Mesenchymal stem cell (in vitro differentiated cells and primary cell): ENCODE data around the gene FOXP1.

Experiments
- DNase-seq: peaks from one replicate; pipeline ENCODE4 v3.0.0-alpha.2; 2013
- H2AFZ ChIP-seq: one replicate; pipeline ENCODE4 v1.6.1; 2013; ENCODE audit warnings: low read depth, mild to moderate bottlenecking, control low read depth, inconsistent platforms, low read length, moderate library complexity
- H2AK5ac ChIP-seq: 2 replicates; pipeline ENCODE4 v1.6.1; 2013; ENCODE audit warnings: low read length, moderate library complexity, mild to moderate bottlenecking, inconsistent platforms; ENCODE audit not compliant: severe bottlenecking
- H2BK120ac ChIP-seq: one replicate; pipeline ENCODE4 v1.6.1; 2013; ENCODE audit warnings: low read depth, mild to moderate bottlenecking, inconsistent platforms, low read length, moderate library complexity
- H2BK12ac ChIP-seq, 2 experiments: one replicate each; pipeline ENCODE4 v1.6.1; 2013; ENCODE audit warnings: inconsistent platforms in 2 of 2, low read length in 2 of 2, mild to moderate bottlenecking in 2 of 2, moderate library complexity in 2 of 2, control low read depth in 1 of 2
- H2BK15ac ChIP-seq: one replicate; pipeline ENCODE4 v1.6.1; 2013; ENCODE audit warnings: mild to moderate bottlenecking, low read depth, inconsistent platforms; ENCODE audit not compliant: poor library complexity, severe bottlenecking
- H2BK5ac ChIP-seq: 2 replicates; pipeline ENCODE4 v1.6.1; 2013; ENCODE audit warnings: low read depth, mild to moderate bottlenecking, low read length, control low read depth, inconsistent platforms; ENCODE audit not compliant: poor library complexity, severe bottlenecking
- H3K14ac ChIP-seq, 2 experiments: one replicate each; pipeline ENCODE4 v1.6.1; 2013; ENCODE audit warnings: inconsistent platforms in 2 of 2, low read length in 2 of 2, control low read depth in 1 of 2, mild to moderate bottlenecking in 1 of 2, moderate library complexity in 1 of 2
- H3K18ac ChIP-seq, 2 experiments: one replicate each; pipeline ENCODE4 v1.6.1; 2013; ENCODE audit warnings: inconsistent platforms in 2 of 2, low read length in 2 of 2, control low read depth in 1 of 2, low read depth in 1 of 2, mild to moderate bottlenecking in 1 of 2
- H3K23ac ChIP-seq, 2 experiments: one replicate each; pipeline ENCODE4 v1.6.1; 2013; ENCODE audit warnings: inconsistent platforms in 2 of 2, low read length in 2 of 2, mild to moderate bottlenecking in 2 of 2, moderate library complexity in 2 of 2, control low read depth in 1 of 2
- H3K27ac ChIP-seq: 2 replicates; pipeline ENCODE4 v1.5.1; 2013; ENCODE audit warnings: mild to moderate bottlenecking, moderate library complexity, low read length, control low read depth, inconsistent platforms; ENCODE audit not compliant: poor library complexity, severe bottlenecking
- H3K27me3 ChIP-seq, 2 experiments: 2 replicates each; pipeline versions ENCODE4 v1.6.1 to v1.7.0; 2013; ENCODE audit warnings: low read length in 2 of 2, mild to moderate bottlenecking in 2 of 2, moderate library complexity in 2 of 2, control low read depth in 1 of 2, inconsistent platforms in 1 of 2; ENCODE audit not compliant: control insufficient read depth in 1 of 2, insufficient read depth in 1 of 2
- H3K36me3 ChIP-seq, 2 experiments: 2 replicates each; pipeline versions ENCODE4 v1.6.1 to v1.7.0; 2013; ENCODE audit warnings: low read length in 2 of 2, control low read depth in 1 of 2, inconsistent platforms in 1 of 2, low read depth in 1 of 2, mild to moderate bottlenecking in 1 of 2; ENCODE audit not compliant: insufficient read depth in 2 of 2, control insufficient read depth in 1 of 2
- H3K4ac ChIP-seq, 2 experiments: one replicate each; pipeline ENCODE4 v1.6.1; 2013; ENCODE audit warnings: inconsistent platforms in 2 of 2, low read length in 2 of 2, mild to moderate bottlenecking in 2 of 2, moderate library complexity in 2 of 2, control low read depth in 1 of 2, low read depth in 1 of 2
- H3K4me1 ChIP-seq: 2 replicates; pipeline ENCODE4 v1.6.1; 2013; ENCODE audit warnings: low read depth, low read length, control low read depth; ENCODE audit not compliant: control insufficient read depth, insufficient read depth
- H3K4me2 ChIP-seq: 2 replicates; pipeline ENCODE4 v1.6.1; 2013; ENCODE audit warnings: low read length, mild to moderate bottlenecking, inconsistent platforms; ENCODE audit not compliant: poor library complexity, severe bottlenecking
- H3K4me3 ChIP-seq, 2 experiments: 2 replicates each; pipeline versions ENCODE4 v1.5.1 to v1.7.0; 2013; ENCODE audit warnings: low read length in 2 of 2, mild to moderate bottlenecking in 2 of 2, control low read depth in 1 of 2, low read depth in 1 of 2; ENCODE audit not compliant: insufficient read depth in 1 of 2
- H3K79me1 ChIP-seq: replicated peaks from 2 replicates; pipeline ENCODE4 v1.6.1; 2013; ENCODE audit warnings: mild to moderate bottlenecking, control low read depth, low read length, inconsistent platforms; ENCODE audit not compliant: poor library complexity, severe bottlenecking
- H3K9ac ChIP-seq: 2 replicates; pipeline ENCODE4 v1.7.0; 2013; ENCODE audit warnings: mild to moderate bottlenecking, low read length, moderate library complexity
- H3K9me3 ChIP-seq: 2 replicates; pipeline ENCODE4 v1.7.0; 2013; ENCODE audit warnings: mild to moderate bottlenecking, low read length; ENCODE audit not compliant: control insufficient read depth
- H4K8ac ChIP-seq: one replicate; pipeline ENCODE4 v1.6.1; 2013; ENCODE audit warnings: inconsistent platforms, mild to moderate bottlenecking, low read length, moderate library complexity
- H4K91ac ChIP-seq: one replicate; pipeline ENCODE4 v1.6.1; 2013; ENCODE audit warnings: mild to moderate bottlenecking, low read length, inconsistent platforms
- WGBS: methylation state at CpG from one replicate; pipeline ENCODE4 v1.1.7; 2013; ENCODE audit warnings: mixed read lengths; 5-methylcytosine and 5-hydroxymethylcytosine counted together

FOXP1 gene

DNA sequence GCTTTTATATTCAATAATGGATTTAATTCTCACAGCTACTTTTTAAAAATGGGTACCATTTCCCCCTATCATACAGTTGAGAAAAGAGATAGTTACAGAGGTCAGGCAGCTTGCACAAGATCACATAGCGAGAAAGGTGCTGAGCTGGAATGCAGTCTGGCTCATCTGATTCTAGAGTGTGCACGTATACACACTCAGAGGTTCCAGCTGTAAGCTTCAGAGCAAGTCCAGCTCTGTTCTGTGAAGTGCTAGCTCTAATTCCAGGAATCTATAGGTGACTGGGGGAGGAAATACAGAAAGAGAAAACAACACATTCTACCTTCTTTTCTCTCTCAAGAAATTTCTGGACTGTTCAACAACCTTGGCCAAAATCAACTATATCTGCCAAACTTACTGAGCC lies 318.7 kb downstream of the FOXP1 start:
- H2BK5ac ChIP-seq, result no peak overlapping the region
- no peak overlapping the region for H3K9ac ChIP-seq
- no peak overlapping the region for H3K14ac ChIP-seq
- H4K8ac ChIP-seq, result no peak overlapping the region
- no peak overlapping the region for H3K4ac ChIP-seq
- no peak overlapping the region for H3K23ac ChIP-seq
- no peaks in the 10 kb centered on the region for H3K9me3 ChIP-seq
- H3K27ac ChIP-seq, result no peak overlapping the region
- H3K4me1 ChIP-seq, result peaks cover 4% of the 10 kb centered on the region
- peaks cover 31% of the 10 kb centered on the region for H3K79me1 ChIP-seq
- H2BK120ac ChIP-seq, result no peak overlapping the region
- H2AFZ ChIP-seq, result no peak overlapping the region
- no peaks in the 10 kb centered on the region for H3K27me3 ChIP-seq
- no peak overlapping the region for H4K91ac ChIP-seq
- no peak overlapping the region for H2BK15ac ChIP-seq
- peaks cover 0 to 6% of the 10 kb centered on the region in 2 experiments for H3K36me3 ChIP-seq
- no peak overlapping the region for H3K18ac ChIP-seq
- no peak overlapping the region for H2AK5ac ChIP-seq
- H2BK12ac ChIP-seq, result no peak overlapping the region
- WGBS, result 74% methylated on average over 2 of the region's 2 CpGs
- no peak overlapping the region for H3K4me3 ChIP-seq
- H3K4me2 ChIP-seq, result no peak overlapping the region
- no peak for DNase-seq

DNA sequence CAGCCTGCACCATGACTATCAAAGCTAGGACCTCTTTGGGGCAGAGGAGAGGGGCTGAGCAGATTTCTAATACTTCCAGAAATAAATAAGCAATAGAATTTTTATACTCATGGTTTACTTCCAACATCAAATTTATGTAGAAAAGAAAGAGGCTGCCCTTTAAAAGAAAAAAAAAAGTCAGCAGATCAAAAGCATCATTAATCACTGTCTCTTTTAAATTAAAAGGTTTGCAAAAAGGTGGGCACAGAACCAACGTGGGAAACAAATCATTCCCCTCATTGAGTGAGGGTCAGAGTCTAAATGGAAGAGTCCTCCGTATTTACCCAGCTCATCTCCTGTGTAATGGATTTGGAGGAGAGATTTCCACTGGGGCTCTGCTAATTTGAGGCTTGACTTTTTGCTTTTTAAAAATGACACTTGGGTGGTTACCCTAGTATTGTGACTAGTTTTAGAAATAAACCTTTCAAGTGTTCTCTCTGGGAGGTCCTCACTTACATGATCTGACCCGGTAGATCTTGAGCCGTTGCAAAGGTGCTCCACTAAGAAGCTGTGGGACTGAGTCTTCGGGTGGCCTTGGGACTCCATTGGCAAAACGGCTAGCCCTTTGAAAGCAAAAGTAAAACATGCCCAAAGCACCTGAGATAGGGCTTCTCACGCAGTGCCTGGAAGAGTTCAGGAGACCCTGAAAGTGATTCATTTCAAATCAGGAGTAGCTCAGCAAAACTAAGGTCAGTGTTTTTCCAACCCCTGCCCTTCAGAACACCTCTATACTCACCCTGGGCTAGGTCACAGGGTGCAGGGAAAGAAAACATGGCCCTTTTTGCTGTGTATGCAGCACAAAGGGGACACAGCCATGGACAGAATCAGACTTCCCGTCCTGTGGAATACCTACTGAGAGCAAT lies 320.9 kb downstream of the FOXP1 start:
- H3K23ac ChIP-seq, result no peak overlapping the region
- no peak overlapping the region for H3K4ac ChIP-seq
- H3K14ac ChIP-seq, result no peak overlapping the region
- no peak overlapping the region for H4K8ac ChIP-seq
- H3K79me1 ChIP-seq, result peaks cover 39% of the 10 kb centered on the region
- H3K4me3 ChIP-seq, result no peak overlapping the region
- H3K27me3 ChIP-seq, result no peaks in the 10 kb centered on the region
- no peak overlapping the region for H2AFZ ChIP-seq
- H4K91ac ChIP-seq, result no peak overlapping the region
- H3K9ac ChIP-seq, result no peak overlapping the region
- H2BK12ac ChIP-seq, result no peak overlapping the region
- H2BK5ac ChIP-seq, result no peak overlapping the region
- no peak overlapping the region for H2AK5ac ChIP-seq
- H3K4me1 ChIP-seq, result peaks cover 6% of the 10 kb centered on the region
- no peak for DNase-seq
- H2BK15ac ChIP-seq, result no peak overlapping the region
- no peak overlapping the region for H3K27ac ChIP-seq
- peaks cover 0 to 3% of the 10 kb centered on the region in 2 experiments for H3K36me3 ChIP-seq
- H3K9me3 ChIP-seq, result no peaks in the 10 kb centered on the region
- H3K18ac ChIP-seq, result no peak overlapping the region
- 87% methylated on average over 8 of the region's 8 CpGs for WGBS
- H2BK120ac ChIP-seq, result no peak overlapping the region
- no peak overlapping the region for H3K4me2 ChIP-seq

DNA sequence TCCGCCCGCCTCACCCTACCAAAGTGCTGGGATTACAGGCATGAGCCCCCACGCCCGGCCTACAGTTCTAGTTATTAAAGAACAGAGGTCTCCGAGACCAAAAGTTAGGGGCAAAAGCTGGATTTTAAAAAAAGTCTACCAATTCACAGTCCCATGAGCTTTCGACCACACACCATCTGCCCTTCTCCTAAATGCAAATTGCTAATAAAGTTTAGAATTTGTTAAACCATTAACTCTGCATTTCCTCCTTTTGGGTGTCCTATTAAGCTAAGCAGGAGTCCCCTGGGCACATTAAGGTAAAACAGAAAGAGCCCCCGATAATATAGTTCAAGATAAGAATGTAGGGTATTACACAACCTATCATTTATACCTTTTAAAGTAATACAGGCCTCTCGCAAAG lies 322.7 kb downstream of the FOXP1 start:
- Histone ChIP-seq H2BK12ac (no peak overlapping the region), H3K23ac (no peak overlapping the region), H2AK5ac (no peak overlapping the region), H2AFZ (no peak overlapping the region), H2BK120ac (no peak overlapping the region), H3K9me3 (no peaks in the 10 kb centered on the region), H3K79me1 (peaks cover 42% of the 10 kb centered on the region), H3K4me1 (peaks cover 6% of the 10 kb centered on the region), H3K14ac (no peak overlapping the region), H2BK5ac (no peak overlapping the region), H3K18ac (no peak overlapping the region), H3K4me3 (no peak overlapping the region), H4K8ac (no peak overlapping the region), H3K4ac (no peak overlapping the region), H2BK15ac (no peak overlapping the region), H3K36me3 (peaks cover 0 to under 1% of the 10 kb centered on the region in 2 experiments), H3K27me3 (no peaks in the 10 kb centered on the region), H4K91ac (no peak overlapping the region), H3K9ac (no peak overlapping the region), H3K4me2 (no peak overlapping the region), H3K27ac (no peak overlapping the region)
- no peak for DNase-seq
- WGBS, result 96% methylated on average over 5 of the region's 8 CpGs

- H2BK120ac ChIP-seq, result no peak overlapping the region
- H2BK15ac ChIP-seq, result no peak overlapping the region
- H3K27me3 ChIP-seq, result no peaks in the 10 kb centered on the region
- no peak overlapping the region for H3K4me2 ChIP-seq
- no peak overlapping the region for H2BK12ac ChIP-seq
- no peak overlapping the region for H3K23ac ChIP-seq
- H3K4ac ChIP-seq, result no peak overlapping the region
- no peak overlapping the region for H3K14ac ChIP-seq
- no peak overlapping the region for H3K9ac ChIP-seq
- no peak overlapping the region for H2BK5ac ChIP-seq
- peaks cover 35% of the 10 kb centered on the region for H3K79me1 ChIP-seq
- no peak overlapping the region for H2AK5ac ChIP-seq
- no peaks in the 10 kb centered on the region for H3K9me3 ChIP-seq
- no peak overlapping the region for H2AFZ ChIP-seq
- H3K36me3 ChIP-seq, result no peaks in the 10 kb centered on the region
- peak; percentile 46 for DNase-seq
- 92% methylated on average over 3 of the region's 3 CpGs for WGBS
- no peak overlapping the region for H3K27ac ChIP-seq
- H3K4me1 ChIP-seq, result peaks cover 6% of the 10 kb centered on the region
- H3K4me3 ChIP-seq, result no peak overlapping the region
- H3K18ac ChIP-seq, result peak overlapping the region in 1 of 2 experiments; percentile 60
- no peak overlapping the region for H4K91ac ChIP-seq
- H4K8ac ChIP-seq, result no peak overlapping the region
Observed at GRCh38 chr3:71258526-71258925, 325.0 kb downstream of the FOXP1 start.
